AG09309 (cell line): Measurements from ENCODE around the gene LMTK3.

Experiments
- DNase-seq: peaks from one replicate; pipeline ENCODE4 v3.0.0-alpha.2; 2010; ENCODE audit warnings: low read depth
- H3K4me3 ChIP-seq: 2 replicates; pipeline ENCODE4 v1.5.1; 2011; ENCODE audit warnings: mild to moderate bottlenecking, low read depth, low read length, moderate library complexity; ENCODE audit not compliant: control insufficient read depth
- CTCF ChIP-seq: IDR thresholded peaks from 2 replicates; pipeline ENCODE4 v1.5.1; 2011; ENCODE audit warnings: mild to moderate bottlenecking, low read depth, low read length, inconsistent platforms; ENCODE audit not compliant: insufficient read depth, control insufficient read depth; ENCODE audit errors: missing control alignments

The LMTK3 gene

GRCh38 chr19:48511800-48512503 is at the start of gene LMTK3:
Gene LMTK3, minus strand, starts transcription at chr19:48511835. Its CDS starts 259 bp downstream, at chr19:48511576.
- no peak for DNase-seq

GRCh38 chr19:48561412-48561811 is 49.8 kb upstream of the LMTK3 start:
- no peak for TF ChIP-seq CTCF
- no peak overlapping the region for H3K4me3 ChIP-seq
- DNase-seq: no peak

More at GRCh38 chr19:48511800-48512503, at the start of gene LMTK3:
- H3K4me3 ChIP-seq: no peak within 1 kb of the TSS
- no peak for TF ChIP-seq CTCF

GRCh38 chr19:48560095-48560530 is 48.5 kb upstream of the LMTK3 start:
- H3K4me3 ChIP-seq: no peak overlapping the region
- no peak for TF ChIP-seq CTCF
- DNase-seq: no peak

GRCh38 chr19:48558018-48558684 is 46.5 kb upstream of the LMTK3 start:
- DNase-seq: no peak

GRCh38 chr19:48556825-48557224 is 45.2 kb upstream of the LMTK3 start:
- DNase-seq: no peak
- no peak overlapping the region for H3K4me3 ChIP-seq
- TF ChIP-seq CTCF: no peak

More at GRCh38 chr19:48558018-48558684, 46.5 kb upstream of the LMTK3 start:
- H3K4me3 ChIP-seq: no peak overlapping the region; the same call in 1 of the 2 replicates
- no peak for TF ChIP-seq CTCF

- DNase-seq: no peak
- H3K4me3 ChIP-seq: no peak overlapping the region
- no peak for TF ChIP-seq CTCF
Observed at GRCh38 chr19:48556163-48556562, 44.5 kb upstream of the LMTK3 start.
